ENCODE results near the gene EVA1A.

The EVA1A gene

GRCh38 chr2:75465317-75465984 lies 95.3 kb downstream of the EVA1A start:
- peak; percentile 94 for ATAC-seq
- TF ChIP-seq, protein P1, sequence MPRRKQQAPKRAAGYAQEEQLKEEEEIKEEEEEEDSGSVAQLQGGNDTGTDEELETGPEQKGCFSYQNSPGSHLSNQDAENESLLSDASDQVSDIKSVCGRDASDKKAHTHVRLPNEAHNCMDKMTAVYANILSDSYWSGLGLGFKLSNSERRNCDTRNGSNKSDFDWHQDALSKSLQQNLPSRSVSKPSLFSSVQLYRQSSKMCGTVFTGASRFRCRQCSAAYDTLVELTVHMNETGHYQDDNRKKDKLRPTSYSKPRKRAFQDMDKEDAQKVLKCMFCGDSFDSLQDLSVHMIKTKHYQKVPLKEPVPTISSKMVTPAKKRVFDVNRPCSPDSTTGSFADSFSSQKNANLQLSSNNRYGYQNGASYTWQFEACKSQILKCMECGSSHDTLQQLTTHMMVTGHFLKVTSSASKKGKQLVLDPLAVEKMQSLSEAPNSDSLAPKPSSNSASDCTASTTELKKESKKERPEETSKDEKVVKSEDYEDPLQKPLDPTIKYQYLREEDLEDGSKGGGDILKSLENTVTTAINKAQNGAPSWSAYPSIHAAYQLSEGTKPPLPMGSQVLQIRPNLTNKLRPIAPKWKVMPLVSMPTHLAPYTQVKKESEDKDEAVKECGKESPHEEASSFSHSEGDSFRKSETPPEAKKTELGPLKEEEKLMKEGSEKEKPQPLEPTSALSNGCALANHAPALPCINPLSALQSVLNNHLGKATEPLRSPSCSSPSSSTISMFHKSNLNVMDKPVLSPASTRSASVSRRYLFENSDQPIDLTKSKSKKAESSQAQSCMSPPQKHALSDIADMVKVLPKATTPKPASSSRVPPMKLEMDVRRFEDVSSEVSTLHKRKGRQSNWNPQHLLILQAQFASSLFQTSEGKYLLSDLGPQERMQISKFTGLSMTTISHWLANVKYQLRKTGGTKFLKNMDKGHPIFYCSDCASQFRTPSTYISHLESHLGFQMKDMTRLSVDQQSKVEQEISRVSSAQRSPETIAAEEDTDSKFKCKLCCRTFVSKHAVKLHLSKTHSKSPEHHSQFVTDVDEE (CRISPR knock-in tag; IDR thresholded peaks at IDR 0.05): no peak
- TF ChIP-seq, protein P2, sequence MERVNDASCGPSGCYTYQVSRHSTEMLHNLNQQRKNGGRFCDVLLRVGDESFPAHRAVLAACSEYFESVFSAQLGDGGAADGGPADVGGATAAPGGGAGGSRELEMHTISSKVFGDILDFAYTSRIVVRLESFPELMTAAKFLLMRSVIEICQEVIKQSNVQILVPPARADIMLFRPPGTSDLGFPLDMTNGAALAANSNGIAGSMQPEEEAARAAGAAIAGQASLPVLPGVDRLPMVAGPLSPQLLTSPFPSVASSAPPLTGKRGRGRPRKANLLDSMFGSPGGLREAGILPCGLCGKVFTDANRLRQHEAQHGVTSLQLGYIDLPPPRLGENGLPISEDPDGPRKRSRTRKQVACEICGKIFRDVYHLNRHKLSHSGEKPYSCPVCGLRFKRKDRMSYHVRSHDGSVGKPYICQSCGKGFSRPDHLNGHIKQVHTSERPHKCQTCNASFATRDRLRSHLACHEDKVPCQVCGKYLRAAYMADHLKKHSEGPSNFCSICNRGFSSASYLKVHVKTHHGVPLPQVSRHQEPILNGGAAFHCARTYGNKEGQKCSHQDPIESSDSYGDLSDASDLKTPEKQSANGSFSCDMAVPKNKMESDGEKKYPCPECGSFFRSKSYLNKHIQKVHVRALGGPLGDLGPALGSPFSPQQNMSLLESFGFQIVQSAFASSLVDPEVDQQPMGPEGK (CRISPR knock-in tag; IDR thresholded peaks at IDR 0.05; ENCODE audit: borderline replicate concordance): no peak
- TF ChIP-seq ZFP30 (CRISPR knock-in tag; IDR thresholded peaks at IDR 0.05): no peak
- TF ChIP-seq CREB5 (CRISPR knock-in tag; IDR thresholded peaks at IDR 0.05; ENCODE audit: low read depth): no peak
- TF ChIP-seq ZFP3 (CRISPR knock-in tag; IDR thresholded peaks at IDR 0.05): no peak
- TF ChIP-seq RARB (CRISPR knock-in tag; IDR thresholded peaks at IDR 0.05): no peak
- TF ChIP-seq OSR1 (CRISPR knock-in tag; IDR thresholded peaks at IDR 0.05): no peak
- no peak for TF ChIP-seq ZNF8 (CRISPR knock-in tag; IDR thresholded peaks at IDR 0.05)
- no peak for TF ChIP-seq BACH2 (CRISPR knock-in tag; IDR thresholded peaks at IDR 0.05; ENCODE audit: borderline replicate concordance)

- ATAC-seq: peak; percentile 86
- no peak for TF ChIP-seq ZC3H10 (CRISPR knock-in tag; IDR thresholded peaks at IDR 0.05)
- no peak for TF ChIP-seq ZFP30 (CRISPR knock-in tag; IDR thresholded peaks at IDR 0.05)
- TF ChIP-seq RARB (CRISPR knock-in tag; IDR thresholded peaks at IDR 0.05): no peak
- TF ChIP-seq, protein P3, sequence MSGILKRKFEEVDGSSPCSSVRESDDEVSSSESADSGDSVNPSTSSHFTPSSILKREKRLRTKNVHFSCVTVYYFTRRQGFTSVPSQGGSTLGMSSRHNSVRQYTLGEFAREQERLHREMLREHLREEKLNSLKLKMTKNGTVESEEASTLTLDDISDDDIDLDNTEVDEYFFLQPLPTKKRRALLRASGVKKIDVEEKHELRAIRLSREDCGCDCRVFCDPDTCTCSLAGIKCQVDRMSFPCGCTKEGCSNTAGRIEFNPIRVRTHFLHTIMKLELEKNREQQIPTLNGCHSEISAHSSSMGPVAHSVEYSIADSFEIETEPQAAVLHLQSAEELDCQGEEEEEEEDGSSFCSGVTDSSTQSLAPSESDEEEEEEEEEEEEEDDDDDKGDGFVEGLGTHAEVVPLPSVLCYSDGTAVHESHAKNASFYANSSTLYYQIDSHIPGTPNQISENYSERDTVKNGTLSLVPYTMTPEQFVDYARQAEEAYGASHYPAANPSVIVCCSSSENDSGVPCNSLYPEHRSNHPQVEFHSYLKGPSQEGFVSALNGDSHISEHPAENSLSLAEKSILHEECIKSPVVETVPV (CRISPR knock-in tag; IDR thresholded peaks at IDR 0.05): no peak
- TF ChIP-seq ZNF565 (CRISPR knock-in tag; conservative IDR thresholded peaks at IDR 0.05; ENCODE audit: low read depth): no peak
- TF ChIP-seq ZFP3 (CRISPR knock-in tag; IDR thresholded peaks at IDR 0.05): no peak
- TF ChIP-seq BACH2 (CRISPR knock-in tag; IDR thresholded peaks at IDR 0.05; ENCODE audit: borderline replicate concordance): no peak
- no peak for TF ChIP-seq ZNF70 (CRISPR knock-in tag; IDR thresholded peaks at IDR 0.05)
- no peak for TF ChIP-seq PPARA (CRISPR knock-in tag; IDR thresholded peaks at IDR 0.05; ENCODE audit: borderline replicate concordance)
- TF ChIP-seq POU6F1 (CRISPR knock-in tag; IDR thresholded peaks at IDR 0.05; ENCODE audit: borderline replicate concordance, low read depth): no peak
- TF ChIP-seq CSDC2 (CRISPR knock-in tag; IDR thresholded peaks at IDR 0.05): no peak
- TF ChIP-seq OSR1 (CRISPR knock-in tag; IDR thresholded peaks at IDR 0.05): no peak
Observed at GRCh38 chr2:75464348-75464946, 96.3 kb downstream of the EVA1A start.

DNA sequence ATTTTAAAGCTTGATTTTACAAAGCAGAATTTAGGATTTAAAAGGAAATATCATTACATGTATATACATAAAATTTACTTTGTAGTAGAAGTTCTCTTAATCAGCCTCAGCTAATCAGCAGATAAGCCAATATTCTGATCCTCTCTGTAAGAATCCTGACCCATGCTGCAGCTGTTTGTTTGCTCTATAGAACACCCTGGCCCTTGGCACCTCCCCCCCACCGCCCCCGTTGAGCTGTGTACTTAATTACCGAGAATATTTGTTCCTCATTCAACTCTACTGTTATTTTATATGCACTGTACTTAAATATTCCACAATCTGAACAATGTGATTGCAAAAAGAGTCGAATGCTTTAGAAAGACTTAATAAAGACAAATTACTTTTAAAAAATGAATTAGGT lies 98.0 kb downstream of the EVA1A start:
- no peak for ATAC-seq
- no peak for TF ChIP-seq ISL1 (CRISPR knock-in tag; IDR thresholded peaks at IDR 0.05)
- no peak for TF ChIP-seq ZFP30 (CRISPR knock-in tag; IDR thresholded peaks at IDR 0.05)
- no peak for TF ChIP-seq ZNF70 (CRISPR knock-in tag; IDR thresholded peaks at IDR 0.05)
- no peak for TF ChIP-seq TCF4 (CRISPR knock-in tag; IDR thresholded peaks at IDR 0.05; ENCODE audit: borderline replicate concordance)
- TF ChIP-seq OSR1 (CRISPR knock-in tag; IDR thresholded peaks at IDR 0.05): no peak
- no peak for TF ChIP-seq ZFP3 (CRISPR knock-in tag; IDR thresholded peaks at IDR 0.05)
- TF ChIP-seq, protein P3 (CRISPR knock-in tag; IDR thresholded peaks at IDR 0.05): no peak
- no peak for TF ChIP-seq RARB (CRISPR knock-in tag; IDR thresholded peaks at IDR 0.05)
- no peak for TF ChIP-seq CSDC2 (CRISPR knock-in tag; IDR thresholded peaks at IDR 0.05)
- no peak for TF ChIP-seq POU6F1 (CRISPR knock-in tag; IDR thresholded peaks at IDR 0.05; ENCODE audit: borderline replicate concordance, low read depth)
- no peak for TF ChIP-seq ESRRG (CRISPR knock-in tag; IDR thresholded peaks at IDR 0.05)
- TF ChIP-seq, protein P2 (CRISPR knock-in tag; IDR thresholded peaks at IDR 0.05; ENCODE audit: borderline replicate concordance): no peak
- TF ChIP-seq SNAI2 (CRISPR knock-in tag; IDR thresholded peaks at IDR 0.05): no peak
- no peak for TF ChIP-seq BACH2 (CRISPR knock-in tag; IDR thresholded peaks at IDR 0.05; ENCODE audit: borderline replicate concordance)

Data from SK-N-SH treated with all-trans-retinoic acid at 6 μM for 48 hours (cell line).